ENCODE results near the gene INSC.

- no peak for TF ChIP-seq CTCF (IDR thresholded peaks at IDR 0.05)
- TF ChIP-seq POLR2A (IDR thresholded peaks at IDR 0.05) = no peak
Observed at GRCh38 chr11:15106201-15106965, 8.3 kb upstream of the INSC start.

Measured in body of pancreas (tissue), 4 donors.